Measurements from ENCODE around the gene MOB3B.

Gene MOB3B

DNA sequence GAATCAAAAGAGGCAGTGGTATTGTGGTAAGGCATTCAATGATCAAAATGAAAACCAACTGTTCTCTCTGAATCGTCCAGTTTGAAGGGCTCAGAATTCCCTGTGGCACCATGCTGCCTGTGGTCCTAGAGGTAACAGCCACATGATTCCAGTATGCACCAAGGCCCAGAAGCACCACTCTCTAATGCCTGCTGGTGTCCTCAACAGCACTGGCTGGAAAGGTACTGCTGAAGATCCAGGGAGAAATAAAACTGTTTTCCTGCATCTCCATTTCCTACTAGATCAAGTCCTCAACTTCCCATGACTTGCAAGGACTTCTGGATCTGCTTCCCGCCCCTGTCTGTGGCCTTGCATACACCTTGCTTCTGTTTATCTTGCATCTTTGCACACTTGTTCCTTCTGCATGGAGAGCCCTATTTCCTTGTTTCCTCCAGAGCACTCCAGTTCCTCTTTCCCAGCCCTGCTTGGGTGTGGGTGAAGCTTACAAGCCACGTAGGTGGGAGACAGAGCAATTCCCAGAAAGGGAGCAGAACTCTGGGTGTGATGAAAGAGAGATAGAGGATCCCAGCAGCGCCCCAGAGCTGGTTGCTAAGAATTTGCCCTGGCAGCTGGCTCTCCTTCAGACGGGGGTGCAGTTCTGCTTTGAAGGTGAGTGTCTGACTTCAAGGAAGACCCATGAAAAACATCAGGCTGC lies 191.6 kb downstream of the MOB3B start:
- DNase-seq (ENCODE audit: low read depth) = no peak

DNA sequence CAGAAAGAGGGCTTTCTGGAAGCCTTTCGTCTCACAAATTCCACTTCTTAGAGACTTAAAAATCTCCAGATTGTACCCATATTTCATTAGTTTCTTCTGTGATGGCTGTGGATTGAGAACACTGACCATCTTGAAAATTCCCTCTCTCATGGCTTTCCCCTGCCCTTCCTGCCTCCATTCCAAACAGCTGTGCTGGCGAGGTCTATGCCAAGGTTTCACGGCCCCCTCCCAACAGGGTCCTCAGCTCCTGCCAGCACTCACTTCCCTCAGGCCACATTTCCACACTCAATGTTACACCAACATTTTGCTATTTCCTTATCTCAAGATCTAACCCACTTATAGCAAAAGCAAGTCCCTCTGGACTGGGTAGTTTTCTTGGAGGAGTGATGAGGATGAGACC lies 192.4 kb downstream of the MOB3B start:
- no peak for DNase-seq (ENCODE audit: low read depth)

DNA sequence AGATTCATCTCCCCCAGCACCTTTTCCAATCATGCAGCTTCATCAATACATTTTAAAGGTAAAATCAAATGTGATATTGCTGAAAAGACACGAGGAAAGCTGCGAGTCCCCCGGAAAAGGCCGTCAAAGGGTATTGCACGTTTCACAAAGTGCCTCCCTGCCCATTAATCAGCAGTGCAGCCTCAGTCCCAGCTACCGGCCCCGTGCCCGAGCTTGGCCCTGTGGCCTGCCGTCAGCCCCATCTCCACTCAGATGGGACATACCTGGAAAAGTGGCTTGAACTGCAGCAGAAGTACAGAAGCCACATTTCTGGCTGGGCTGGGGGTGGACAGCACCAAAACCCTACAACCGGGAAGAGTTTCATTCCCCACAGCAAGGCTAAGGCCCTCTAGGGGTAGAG lies 192.8 kb downstream of the MOB3B start:
- no peak for DNase-seq (ENCODE audit: low read depth)

DNA sequence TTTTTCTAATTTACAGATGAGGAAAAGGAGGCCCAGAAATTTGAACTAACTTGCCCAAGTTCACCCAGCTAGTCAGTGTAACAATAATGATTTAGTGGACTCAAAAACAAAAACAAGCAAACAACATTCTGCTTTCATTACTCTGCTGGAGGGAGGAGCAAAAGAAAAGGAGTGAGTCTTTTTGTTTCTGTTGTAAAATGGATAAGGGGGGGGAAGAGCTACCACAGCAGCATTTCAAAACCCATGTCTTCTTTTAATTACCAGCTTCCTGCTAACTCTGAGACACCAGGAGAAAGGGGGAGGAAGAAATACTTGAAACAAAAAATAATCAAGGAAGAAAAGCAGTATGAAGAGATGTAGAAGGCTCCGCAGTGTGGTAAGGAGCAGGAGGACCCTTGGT lies 193.5 kb downstream of the MOB3B start:
- DNase-seq (ENCODE audit: low read depth) = no peak

DNA sequence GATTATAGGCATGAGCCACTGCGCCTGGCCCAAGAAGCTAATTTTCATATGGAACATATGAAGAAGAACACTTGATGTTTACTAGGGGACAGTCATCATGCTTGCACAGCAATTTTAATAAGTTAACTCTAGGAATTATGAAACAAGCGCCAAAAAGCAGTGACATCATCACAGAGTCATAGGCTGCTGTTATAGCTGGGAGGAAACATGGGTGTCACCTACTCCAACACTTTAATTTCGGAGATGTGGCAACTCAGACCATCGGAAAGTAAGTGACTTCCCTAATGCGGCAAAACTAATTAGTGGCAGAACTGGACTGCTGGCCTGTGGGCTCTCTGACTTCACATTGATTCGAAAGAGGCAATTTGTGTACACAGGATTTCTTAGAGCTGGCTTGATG lies 194.5 kb downstream of the MOB3B start:
- no peak for DNase-seq (ENCODE audit: low read depth)

DNA sequence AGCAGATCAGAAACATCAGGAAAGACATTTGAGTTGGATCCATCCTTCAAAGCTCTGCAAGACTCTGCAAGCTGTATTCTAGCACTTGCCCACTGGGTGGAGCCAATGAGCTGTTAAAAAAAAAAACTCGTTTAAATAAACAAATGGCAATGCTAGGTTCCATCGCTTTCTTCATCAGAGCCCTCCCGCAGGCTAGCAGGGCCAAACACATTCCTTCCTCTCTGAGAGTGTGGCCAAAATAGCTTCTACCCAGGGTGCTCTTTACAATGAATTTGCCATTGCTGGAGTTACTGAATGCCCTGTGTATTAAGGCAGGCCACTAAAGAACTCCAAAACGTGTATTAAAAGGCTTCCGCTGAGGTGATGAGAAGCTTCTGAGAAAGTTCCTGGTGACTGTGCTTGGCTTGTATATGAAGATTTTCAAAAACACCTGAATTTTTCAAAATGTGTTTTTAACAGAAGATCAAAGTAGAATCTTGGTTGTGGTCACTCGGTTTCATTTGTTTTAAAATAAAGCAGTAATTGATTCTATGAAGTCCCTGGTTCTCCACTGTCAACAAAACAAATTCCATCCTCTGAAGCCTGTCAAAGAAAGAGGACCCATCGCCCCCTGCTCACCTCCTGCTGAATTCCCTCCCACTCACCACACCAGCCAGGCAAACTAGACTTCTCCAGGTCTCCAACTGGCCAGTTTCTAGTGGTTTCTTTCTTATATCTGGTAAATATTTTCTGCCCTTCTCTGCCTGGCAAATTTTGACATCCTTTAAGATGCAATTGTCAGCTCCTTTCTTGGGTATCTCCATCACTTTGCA lies 196.2 kb downstream of the MOB3B start:
- peak; percentile 7 for DNase-seq (ENCODE audit: low read depth)

DNA sequence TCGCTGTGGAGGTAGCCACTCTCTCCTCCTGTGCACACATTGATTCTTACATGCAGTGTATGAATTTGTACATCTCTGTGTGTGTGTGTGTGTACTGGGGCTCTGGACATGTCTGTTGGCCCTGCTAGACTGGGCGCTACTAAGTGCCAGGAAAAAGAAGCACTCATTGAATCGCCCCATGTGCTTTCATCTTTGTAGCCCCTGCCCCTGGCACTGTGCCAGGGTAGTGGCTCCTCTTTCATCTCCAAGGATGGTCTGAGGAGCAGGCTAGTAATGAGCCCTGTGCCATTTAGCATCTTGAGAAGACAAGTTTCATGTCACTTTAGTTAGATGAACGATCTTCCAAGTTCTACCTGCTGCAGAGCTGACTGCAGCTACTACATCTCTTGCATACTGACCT lies 198.2 kb downstream of the MOB3B start:
- no peak for DNase-seq (ENCODE audit: low read depth)

DNA sequence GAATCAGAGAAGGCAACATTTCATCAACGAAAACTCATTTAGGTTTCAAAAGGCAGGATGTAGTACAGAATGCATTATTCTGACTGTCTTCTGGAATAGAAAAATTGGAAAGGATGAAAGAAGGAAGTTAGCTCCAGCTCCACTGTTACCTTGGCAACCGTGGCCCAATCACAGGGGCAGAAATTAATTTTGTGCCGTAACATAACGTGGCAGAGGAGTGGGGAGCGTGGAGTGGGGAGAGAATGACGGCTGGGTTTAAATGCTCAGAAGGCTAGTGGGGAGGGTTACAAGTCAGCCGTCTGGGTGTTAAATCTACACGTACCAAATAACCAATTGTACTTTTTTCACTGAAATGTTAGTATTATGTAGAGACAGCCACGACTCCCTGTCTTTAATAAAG lies 200.3 kb downstream of the MOB3B start:
- DNase-seq (ENCODE audit: low read depth) = no peak

DNA sequence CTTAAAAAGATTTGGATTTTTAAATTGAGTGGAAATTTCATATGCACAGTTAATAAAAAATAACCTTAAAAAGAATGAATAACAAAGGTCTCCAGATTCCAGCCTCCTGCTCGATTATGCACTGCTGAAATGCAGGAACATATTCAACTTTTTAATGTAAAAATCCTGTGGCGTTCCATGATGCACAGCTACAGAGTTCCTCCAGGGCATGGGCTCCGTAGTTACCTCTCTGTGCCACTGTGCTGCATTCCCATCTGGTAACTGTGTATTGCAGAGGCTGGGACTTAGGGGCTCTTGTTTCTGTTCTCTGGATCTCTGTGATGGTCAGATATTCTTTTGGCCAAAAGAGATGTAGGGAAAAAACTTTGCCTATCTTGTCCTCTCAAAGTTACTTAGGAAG lies 201.1 kb downstream of the MOB3B start:
- no peak for DNase-seq (ENCODE audit: low read depth)

DNA sequence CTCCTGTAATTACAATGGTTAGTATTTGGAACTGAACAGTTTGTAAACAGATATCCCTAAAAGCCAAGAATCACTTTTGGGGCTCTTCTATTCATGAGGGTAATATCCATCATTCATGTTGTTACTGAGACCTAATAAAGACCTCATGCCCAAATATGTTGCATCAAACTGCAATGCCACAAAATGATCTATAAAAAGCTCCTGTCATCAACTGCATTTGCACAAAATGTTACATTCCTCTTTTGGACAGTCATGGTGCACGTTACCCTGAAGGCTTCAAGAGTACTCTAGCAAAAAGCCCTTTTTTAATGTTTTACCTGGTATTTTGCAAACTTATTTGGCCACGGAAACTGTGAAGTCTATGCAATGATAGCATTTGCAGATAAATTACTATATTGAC lies 218.4 kb downstream of the MOB3B start:
- no peak for DNase-seq (ENCODE audit: low read depth)

DNA sequence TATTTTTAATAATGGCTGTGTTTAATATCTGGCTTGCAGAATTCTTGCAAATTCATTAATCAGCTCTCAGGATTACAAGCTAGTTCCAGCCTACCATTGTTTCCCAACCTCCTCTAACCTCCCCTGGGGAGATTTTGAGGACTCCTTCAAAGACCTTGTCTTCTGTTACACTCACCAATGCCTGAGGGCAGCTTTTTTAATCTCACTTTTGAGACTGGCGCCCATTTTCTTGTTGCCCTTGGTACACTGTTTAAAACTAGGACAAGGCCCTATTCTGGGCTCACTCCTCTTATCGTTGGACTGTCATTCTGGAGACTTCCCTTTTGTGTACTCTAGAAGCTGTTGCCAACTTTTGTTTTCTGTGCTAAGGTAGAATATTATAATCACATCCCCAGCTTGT lies 219.0 kb downstream of the MOB3B start:
- DNase-seq (ENCODE audit: low read depth) = no peak

DNA sequence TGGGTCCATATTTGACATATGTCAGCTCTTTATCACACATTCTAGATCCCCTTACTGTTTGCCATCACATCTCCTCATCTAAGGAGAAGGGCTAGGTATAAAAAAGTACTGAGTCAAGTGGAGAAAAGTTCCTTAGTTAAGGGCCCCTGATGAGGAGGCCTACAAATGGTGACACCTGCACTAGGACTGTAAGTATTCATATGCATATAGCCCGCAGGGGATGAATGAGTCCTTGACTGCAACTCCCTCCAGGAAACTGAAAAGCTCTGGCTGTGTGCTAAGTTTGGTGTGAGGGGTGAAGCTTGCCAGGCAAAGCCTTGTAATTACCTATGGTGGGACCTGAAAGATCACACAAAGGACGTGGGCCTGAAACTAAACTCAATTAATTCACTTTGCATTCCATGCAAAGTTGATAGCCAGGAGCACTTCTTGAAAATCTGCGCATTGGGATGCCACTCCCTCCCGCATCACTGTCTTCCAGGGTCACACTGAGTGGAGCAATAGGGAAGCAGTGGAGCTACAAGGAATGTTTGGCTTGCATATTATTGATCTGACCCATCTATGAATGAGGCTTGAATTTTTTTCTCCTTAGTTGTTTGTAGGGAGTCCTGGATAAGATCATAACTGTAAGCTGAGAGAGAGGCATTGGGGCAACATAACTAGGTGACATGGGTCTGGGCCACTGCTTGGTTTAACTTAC lies 220.8 kb downstream of the MOB3B start:
- DNase-seq (ENCODE audit: low read depth) = no peak

DNA sequence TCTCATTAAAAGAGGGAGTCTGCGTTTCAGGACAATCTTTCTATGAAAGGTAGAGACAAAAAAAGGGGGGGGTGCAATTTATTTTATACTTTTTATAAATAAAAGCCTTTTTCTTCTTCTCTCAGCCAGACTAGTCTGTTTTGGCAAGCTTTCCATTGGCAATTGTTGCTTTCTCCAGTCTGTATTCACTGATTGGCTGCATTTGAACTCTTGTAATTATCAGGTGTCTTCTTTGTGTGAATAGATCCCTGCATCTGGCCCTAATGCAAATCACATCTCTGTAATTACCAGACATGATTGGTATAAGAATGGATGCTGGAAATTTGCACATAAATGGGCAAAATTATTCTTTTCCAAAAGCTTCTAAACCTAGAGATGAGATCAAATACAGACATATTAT lies 225.1 kb downstream of the MOB3B start:
- no peak for DNase-seq (ENCODE audit: low read depth)

DNA sequence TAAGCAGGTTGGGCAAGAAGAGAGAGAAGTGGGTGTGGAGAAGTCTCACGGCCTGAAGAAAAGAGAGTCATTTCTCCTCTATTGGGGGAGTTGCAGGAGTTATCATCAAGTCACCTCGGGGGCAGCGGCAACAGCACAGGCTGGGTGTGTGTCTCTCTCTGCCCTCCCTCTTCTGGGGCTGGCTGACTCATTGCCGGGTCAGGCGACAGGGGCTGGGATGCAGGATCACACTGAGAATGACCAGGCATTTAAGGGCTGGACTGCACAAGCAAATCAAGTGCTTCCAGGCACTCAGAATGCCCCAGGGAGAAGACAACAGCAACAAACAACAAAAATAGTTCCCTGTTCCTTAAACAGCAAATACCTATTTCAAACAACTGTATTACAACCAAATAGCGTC lies 226.4 kb downstream of the MOB3B start:
- DNase-seq (ENCODE audit: low read depth) = no peak

DNA sequence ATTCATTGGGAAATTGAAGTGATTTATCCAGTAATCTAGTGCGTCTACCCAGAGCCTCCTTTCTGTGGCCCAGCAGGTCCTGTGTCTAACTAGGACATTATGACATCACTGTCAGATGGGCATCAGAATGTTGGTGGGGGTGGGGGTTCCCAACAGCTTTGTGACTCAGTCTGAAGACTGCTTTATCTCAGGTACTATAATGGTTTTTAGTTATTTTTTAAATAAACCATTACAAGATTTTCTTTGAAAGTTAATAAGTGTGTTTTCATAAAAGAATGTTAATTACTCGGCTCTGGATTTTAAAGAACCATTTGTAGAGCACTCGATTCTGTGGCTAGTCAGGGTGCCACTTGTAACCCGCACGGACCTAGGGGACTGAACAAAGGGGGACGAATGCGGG lies 232.6 kb downstream of the MOB3B start, which contains the start of gene EQTN:
Gene EQTN (minus strand): TSS at position 101 of the 400 bp plus-strand sequence. CDS start 95 bp downstream, at position 6.
- DNase-seq (ENCODE audit: low read depth) = no peak

DNA sequence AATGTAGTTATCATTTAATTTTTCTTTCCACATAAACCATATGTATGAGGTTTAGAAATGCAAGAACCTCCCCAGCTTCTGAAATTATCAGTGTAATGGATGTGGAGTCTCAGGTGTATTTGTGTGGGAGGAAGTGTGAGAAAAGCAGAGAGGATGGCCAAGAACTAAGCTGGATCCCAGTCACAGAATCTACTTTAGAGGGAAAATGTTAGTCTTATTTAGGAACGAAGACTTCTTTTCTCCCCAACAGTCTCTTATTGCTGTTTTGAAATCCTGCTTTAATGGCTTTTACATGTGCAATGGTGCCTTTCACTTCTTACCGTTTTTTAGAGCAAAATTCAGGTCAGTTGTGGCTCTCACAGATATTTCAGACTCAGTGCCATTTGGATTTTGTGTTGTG lies 235.6 kb downstream of the MOB3B start:
- no peak for DNase-seq (ENCODE audit: low read depth)

DNA sequence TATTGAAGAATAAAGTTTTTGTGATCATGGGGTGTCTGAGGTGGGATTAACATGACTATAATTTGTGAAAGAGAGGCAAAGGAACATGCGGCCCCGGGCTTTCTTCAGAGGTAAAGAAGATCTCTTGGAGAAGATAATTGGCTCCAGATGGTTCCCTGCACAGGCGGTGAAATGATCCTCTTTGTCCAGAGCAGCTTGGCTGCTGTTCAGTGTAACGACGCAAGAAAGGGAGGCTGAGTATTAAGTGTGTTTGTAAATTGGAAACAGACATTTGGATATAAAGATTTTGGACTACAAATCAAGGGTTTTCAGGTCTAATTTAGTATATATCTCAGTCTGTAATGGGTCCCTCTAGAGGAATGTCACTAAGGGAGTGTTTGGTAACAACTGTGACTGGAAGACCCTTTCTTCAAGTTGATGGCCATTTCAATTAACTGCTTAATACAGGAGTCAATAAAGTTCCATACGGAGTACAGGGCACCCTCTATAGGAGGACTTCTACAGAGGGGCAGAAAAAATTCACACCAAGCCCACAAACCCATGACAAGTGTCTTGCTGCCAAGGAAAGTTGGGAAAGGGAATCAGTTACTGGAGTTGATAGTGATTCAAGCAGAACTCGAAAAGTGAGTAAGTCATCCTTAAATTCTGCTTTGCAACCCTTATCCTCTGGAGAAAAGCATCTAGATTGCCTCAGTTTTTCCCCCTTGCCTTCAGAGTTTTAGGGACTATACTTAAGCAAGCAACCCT lies 236.8 kb downstream of the MOB3B start:
- DNase-seq (ENCODE audit: low read depth) = no peak

DNA sequence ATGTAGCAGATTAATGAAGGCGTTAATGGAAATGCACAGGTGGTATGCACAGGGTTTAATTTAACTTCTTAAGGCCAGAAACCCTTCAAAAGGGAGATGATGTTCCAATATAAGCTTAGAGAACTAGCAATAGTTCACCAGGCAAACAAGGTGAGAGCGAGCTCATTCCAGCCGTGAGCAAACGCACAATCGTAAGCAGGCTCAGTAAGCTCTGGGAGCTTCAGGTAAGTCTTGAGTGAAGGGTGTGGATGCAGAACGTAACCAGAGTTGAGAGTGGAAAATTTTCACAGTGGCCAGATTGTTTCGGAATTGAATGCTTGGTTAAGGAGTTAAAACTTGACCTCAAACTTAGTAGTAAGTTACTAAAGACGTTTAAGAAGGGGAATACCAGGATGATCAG lies 238.3 kb downstream of the MOB3B start:
- DNase-seq (ENCODE audit: low read depth) = no peak

DNA sequence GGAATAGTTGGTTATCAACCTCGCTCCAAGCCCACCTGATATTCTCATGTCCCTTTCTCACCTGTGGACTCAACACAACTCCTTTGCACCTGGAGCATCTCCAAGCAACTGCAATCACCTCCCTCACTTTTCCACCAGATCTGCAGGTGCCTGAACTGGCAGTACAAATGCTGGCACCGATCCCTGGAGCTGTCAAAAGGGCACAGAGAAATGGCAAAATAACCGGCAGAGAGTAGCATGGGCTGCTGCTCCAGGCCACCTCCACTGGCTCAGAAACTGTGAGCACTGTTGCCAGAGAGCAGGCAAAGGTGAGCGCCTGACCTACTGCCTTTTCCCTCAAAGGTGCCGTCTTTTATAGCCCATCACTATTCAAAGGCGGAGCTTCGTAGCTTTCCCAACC lies 247.3 kb downstream of the MOB3B start:
- no peak for DNase-seq (ENCODE audit: low read depth)

DNA sequence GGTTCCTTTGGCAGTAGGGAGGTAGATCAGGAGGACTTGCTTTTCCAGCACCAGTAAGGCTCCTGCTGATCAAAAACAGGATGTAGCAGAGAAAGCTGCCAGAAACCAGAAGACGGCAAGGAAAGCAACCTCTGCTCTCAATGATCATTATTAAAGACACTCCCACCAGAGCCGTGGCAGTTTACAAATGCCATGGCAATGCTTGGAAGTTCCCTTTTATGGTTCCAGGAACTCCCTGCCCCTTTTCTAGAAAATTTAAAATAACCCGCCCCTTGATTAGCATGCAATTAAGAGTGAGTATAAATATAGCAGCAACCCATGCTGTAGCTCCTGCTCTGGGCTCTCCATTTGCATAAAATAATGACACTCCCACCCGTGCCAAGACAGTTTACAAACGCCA lies 248.8 kb downstream of the MOB3B start:
- no peak for DNase-seq (ENCODE audit: low read depth)

DNA sequence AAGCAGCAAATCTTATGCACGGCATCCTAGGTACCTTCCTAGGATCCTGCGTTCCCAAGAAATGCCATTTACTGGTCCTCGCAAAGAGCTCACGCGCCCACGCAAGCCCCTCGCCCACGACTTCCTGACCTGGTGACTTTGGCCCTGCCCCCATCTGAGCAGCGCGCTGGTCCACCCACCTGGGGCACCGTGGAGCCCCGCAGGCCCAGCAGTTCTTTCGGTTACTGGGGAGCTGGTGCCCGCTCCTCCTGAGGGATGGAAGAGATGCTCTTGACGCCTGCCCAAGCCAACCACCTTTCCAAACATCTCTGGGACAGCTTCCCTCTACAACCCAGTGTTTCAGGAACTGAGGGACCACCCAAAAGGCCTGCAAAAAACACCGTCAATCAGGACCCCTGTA lies 249.4 kb downstream of the MOB3B start:
- no peak for DNase-seq (ENCODE audit: low read depth)

DNA sequence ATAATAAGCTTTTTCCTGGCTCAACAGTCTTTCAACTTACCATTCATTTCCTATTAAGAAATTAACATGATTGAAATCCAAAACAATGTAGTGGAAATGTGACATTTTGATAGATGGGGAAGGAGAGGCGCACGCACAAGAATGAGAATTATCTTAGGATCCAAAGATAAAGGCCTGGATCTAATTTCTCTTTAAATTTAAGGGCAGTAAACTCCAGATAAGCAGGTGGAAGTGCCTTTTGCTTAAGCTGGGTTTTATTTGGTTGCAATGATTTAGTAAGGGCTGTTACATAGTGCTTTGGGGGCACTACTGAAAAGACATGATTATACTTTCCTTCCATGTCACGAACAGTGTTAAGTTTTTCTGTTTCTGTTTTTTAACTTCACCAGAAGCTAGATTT lies 250.0 kb downstream of the MOB3B start:
- DNase-seq (ENCODE audit: low read depth) = no peak
